CD8-positive, alpha-beta memory T cell (primary cell): ENCODE measurements around the gene B4GALT6. TPM values are rescaled to one million over a fixed set of nuclear protein-coding genes. Genes with fewer than 3 reads are reported as not detected.

Experiments
- CTCF ChIA-PET: fragments of 350-600 bp; sonication (Branson Sonifier 250); formaldehyde crosslinking; loops from one replicate; lab custom pipeline; 2021; ENCODE audit warnings: antibody characterized with exemption; lab: Charles Lee
- POLR2A ChIA-PET: fragments of 350-600 bp; sonication (Branson Sonifier 250); formaldehyde crosslinking; loops from one replicate; lab custom pipeline; 2021; ENCODE audit warnings: antibody characterized with exemption; lab: Charles Lee
- DNase-seq, 5 donors: peaks; one replicate each; pipeline versions ENCODE4 v3.0.0 to v3.0.0-alpha.2; 2020 to 2022; ENCODE audit warnings: mixed read lengths in 1 of 5
- H3K27ac ChIP-seq: one replicate; pipeline ENCODE4 v1.7.0; 2013; ENCODE audit warnings: low read depth, mild to moderate bottlenecking, low read length, moderate library complexity
- H3K27me3 ChIP-seq: 2 replicates; pipeline ENCODE4 v1.7.0; 2013; ENCODE audit warnings: low read length, mild to moderate bottlenecking; ENCODE audit not compliant: insufficient read depth, poor library complexity, severe bottlenecking
- H3K36me3 ChIP-seq: 2 replicates; pipeline ENCODE4 v1.7.0; 2013; ENCODE audit warnings: mild to moderate bottlenecking, low read length, moderate library complexity; ENCODE audit not compliant: insufficient read depth
- H3K4me1 ChIP-seq: 2 replicates; pipeline ENCODE4 v1.7.0; 2013; ENCODE audit warnings: mild to moderate bottlenecking, low read length, moderate library complexity; ENCODE audit not compliant: insufficient read depth
- H3K4me3 ChIP-seq: 2 replicates; pipeline ENCODE4 v1.7.0; 2013; ENCODE audit warnings: mild to moderate bottlenecking, low read length
- H3K9me3 ChIP-seq: 2 replicates; pipeline ENCODE4 v1.7.0; 2013; ENCODE audit warnings: mild to moderate bottlenecking, low read length
- H3K27ac Mint-ChIP-seq, 8 donors: one replicate each; pipeline ENCODE4 v1.8.0; 2020 to 2021; ENCODE audit warnings: mixed read lengths in 8 of 8, mild to moderate bottlenecking in 6 of 8, inconsistent platforms in 3 of 8, moderate library complexity in 3 of 8
- H3K27me3 Mint-ChIP-seq, 2 donors: one replicate each; pipeline ENCODE4 v1.8.0; 2020 to 2021; ENCODE audit warnings: mixed read lengths in 2 of 2, mild to moderate bottlenecking in 1 of 2, moderate library complexity in 1 of 2
- H3K36me3 Mint-ChIP-seq, 3 donors: one replicate each; pipeline ENCODE4 v1.8.0; 2020 to 2021; ENCODE audit warnings: mixed read lengths in 3 of 3, inconsistent platforms in 1 of 3, mild to moderate bottlenecking in 1 of 3
- H3K4me1 Mint-ChIP-seq, 3 donors: one replicate each; pipeline ENCODE4 v1.8.0; 2020 to 2021; ENCODE audit warnings: mixed read lengths in 3 of 3, inconsistent platforms in 1 of 3, mild to moderate bottlenecking in 1 of 3
- H3K4me3 Mint-ChIP-seq, 7 donors: one replicate each; pipeline ENCODE4 v1.8.0; 2020 to 2021; ENCODE audit warnings: mixed read lengths in 7 of 7, mild to moderate bottlenecking in 6 of 7, moderate library complexity in 4 of 7, inconsistent platforms in 2 of 7
- H3K9me3 Mint-ChIP-seq, 5 donors: one replicate each; pipeline ENCODE4 v1.8.0; 2020 to 2022; ENCODE audit warnings: mixed read lengths in 5 of 5, mild to moderate bottlenecking in 3 of 5, moderate library complexity in 2 of 5, inconsistent platforms in 1 of 5
- polyA plus RNA-seq: library from polyadenylated mRNA; unstranded; fragments of 300-500 nt; fragmentation: Illumina TruSeq; gene quantifications from one replicate; pipeline ENCODE4 v1.2.3, GENCODE V29; 2021
- total RNA-seq, 2 experiments: library from RNA; stranded (reverse); gene quantifications; one replicate each; pipeline ENCODE4 v1.2.3, GENCODE V29; 2021

The B4GALT6 gene
- total and polyA plus RNA-seq, 3 experiments from 2014 or later, result 0.18 to 5.1 (median 3.4) TPM

DNA sequence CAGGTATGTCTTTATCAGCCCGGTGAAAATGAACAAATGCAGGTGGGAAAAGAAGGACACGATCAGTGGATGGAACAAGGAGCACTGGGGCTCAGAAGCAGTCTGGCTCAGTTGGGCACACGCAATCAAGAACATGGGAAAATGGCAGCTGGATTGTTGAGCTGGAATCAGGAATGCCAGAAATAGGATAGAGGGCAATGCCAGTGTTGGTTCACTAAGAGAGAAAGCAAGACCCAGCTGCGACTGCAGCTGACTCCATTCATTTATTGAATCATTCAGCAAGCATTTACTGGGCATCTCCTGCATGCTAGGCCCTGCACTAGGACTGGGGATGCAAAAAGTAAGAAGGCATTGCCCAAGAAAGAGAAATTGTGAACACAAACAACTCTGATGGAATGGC is 106.3 kb downstream of the B4GALT6 start:
- Histone ChIP-seq H3K4me3 (no peak overlapping the region), H3K4me1 (no peaks in the 10 kb centered on the region), H3K36me3 (no peaks in the 10 kb centered on the region), H3K27ac (no peak overlapping the region), H3K27me3 (no peaks in the 10 kb centered on the region), H3K9me3 (no peaks in the 10 kb centered on the region)
- ChIA-PET POLR2A (no interaction called here), CTCF (no interaction called here)
- peaks cover 2 to 3% of the 10 kb centered on the region in 2 donors for H3K27me3 Mint-ChIP-seq
- H3K36me3 Mint-ChIP-seq, result no peaks in the 10 kb centered on the region
- H3K27ac Mint-ChIP-seq, result no peak overlapping the region
- no peaks in the 10 kb centered on the region for H3K9me3 Mint-ChIP-seq
- H3K4me3 Mint-ChIP-seq, result no peak overlapping the region
- H3K4me1 Mint-ChIP-seq, result no peaks in the 10 kb centered on the region
- DNase-seq, result no peak

DNA sequence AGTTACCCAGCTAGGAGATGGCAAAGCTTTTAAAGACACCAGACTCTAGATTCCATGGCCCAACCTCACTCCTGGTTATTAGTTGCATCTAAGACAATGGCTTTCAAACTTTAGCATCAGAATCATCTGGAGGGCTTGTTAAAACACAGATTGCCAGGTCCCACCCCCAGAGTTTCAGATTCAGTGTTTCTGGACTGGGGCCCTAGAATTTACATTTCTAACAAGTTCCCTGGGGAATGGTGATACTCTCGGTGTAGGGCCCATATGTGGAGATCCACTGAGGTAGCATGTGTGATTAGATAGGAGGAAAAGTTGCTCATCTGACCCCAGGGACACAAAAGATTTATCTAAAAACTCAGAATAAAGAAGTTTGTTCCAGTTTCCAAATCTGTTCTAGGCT is 107.2 kb downstream of the B4GALT6 start:
- H3K27ac ChIP-seq, result no peak overlapping the region
- H3K9me3 Mint-ChIP-seq, result no peaks in the 10 kb centered on the region
- no peaks in the 10 kb centered on the region for H3K4me1 ChIP-seq
- no peak overlapping the region for H3K27ac Mint-ChIP-seq
- H3K9me3 ChIP-seq, result no peaks in the 10 kb centered on the region
- H3K27me3 Mint-ChIP-seq, result peaks cover 3 to 4% of the 10 kb centered on the region in 2 donors
- no peak overlapping the region for H3K4me3 ChIP-seq
- POLR2A ChIA-PET, result no interaction called here
- no peaks in the 10 kb centered on the region for H3K36me3 Mint-ChIP-seq
- no peaks in the 10 kb centered on the region for H3K27me3 ChIP-seq
- H3K4me1 Mint-ChIP-seq, result no peaks in the 10 kb centered on the region
- CTCF ChIA-PET, result no interaction called here
- H3K4me3 Mint-ChIP-seq, result no peak overlapping the region
- H3K36me3 ChIP-seq, result no peaks in the 10 kb centered on the region
- DNase-seq, result no peak

DNA sequence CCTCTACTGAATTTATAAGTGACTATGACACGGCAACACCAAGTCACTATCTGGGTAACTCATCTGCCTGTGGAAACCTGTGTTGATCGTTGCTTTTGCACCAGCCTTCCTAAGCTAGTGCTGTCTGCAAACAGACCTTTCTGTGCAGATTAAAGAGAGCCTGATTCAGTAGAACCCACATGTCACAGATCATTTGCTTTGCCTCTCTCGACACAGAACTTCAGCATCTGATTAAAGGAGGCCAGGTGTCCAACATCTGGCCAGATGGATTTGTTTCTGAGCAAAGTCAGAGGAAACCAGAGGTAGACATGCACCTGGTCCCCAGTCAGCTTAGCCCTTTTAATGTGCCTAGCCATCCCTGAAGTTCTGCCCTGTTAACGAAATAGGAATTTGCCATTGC is 107.7 kb downstream of the B4GALT6 start:
- no peaks in the 10 kb centered on the region for H3K4me1 ChIP-seq
- no peaks in the 10 kb centered on the region for H3K36me3 ChIP-seq
- Mint-ChIP-seq H3K4me3 (no peak overlapping the region), H3K27ac (no peak overlapping the region), H3K36me3 (no peaks in the 10 kb centered on the region), H3K9me3 (no peaks in the 10 kb centered on the region), H3K27me3 (peaks cover 3 to 7% of the 10 kb centered on the region in 2 donors), H3K4me1 (no peaks in the 10 kb centered on the region)
- DNase-seq, result no peak
- no peak overlapping the region for H3K4me3 ChIP-seq
- ChIA-PET POLR2A (no interaction called here), CTCF (no interaction called here)
- H3K27me3 ChIP-seq, result no peaks in the 10 kb centered on the region
- no peaks in the 10 kb centered on the region for H3K9me3 ChIP-seq
- no peak overlapping the region for H3K27ac ChIP-seq

DNA sequence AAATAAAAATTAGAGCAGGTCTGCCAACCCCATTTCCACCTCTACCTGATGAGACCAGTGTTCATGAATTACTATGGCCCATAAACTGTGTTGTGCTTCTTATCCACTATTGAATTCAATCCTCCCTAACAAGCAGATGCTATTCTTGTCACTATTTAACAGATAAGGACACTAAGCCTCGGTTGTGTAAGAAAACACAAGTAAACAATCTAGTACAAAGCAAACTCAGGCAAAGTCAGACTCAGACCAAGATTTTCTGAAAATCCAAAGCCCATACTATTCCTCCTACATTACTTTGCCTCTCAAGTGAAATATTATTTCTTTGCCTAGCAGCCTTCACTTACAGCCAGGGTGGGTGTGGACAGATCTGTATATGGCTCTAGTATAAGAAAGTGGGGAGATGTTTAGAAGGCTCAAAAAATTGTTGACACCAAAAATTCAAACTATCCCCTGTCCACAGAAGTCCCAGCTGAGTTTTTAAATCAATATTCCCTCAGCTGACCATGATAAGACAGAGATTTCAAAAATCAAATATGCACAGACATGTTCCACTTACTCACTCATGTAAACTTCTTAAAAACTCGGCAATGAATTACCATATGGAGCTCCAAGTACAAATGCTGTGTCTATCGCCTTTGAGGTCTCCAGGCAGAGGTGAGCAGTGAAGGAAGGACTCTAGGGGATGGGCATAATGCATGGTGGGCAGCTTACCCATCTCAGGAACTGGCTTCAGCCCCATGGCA is 108.7 kb downstream of the B4GALT6 start:
- Histone ChIP-seq H3K27me3 (no peaks in the 10 kb centered on the region), H3K27ac (no peak overlapping the region), H3K4me1 (no peaks in the 10 kb centered on the region), H3K36me3 (no peaks in the 10 kb centered on the region), H3K9me3 (no peaks in the 10 kb centered on the region), H3K4me3 (no peak overlapping the region)
- no peaks in the 10 kb centered on the region for H3K4me1 Mint-ChIP-seq
- no peak overlapping the region for H3K27ac Mint-ChIP-seq
- H3K9me3 Mint-ChIP-seq, result no peaks in the 10 kb centered on the region
- H3K4me3 Mint-ChIP-seq, result no peak overlapping the region
- DNase-seq, result no peak
- CTCF ChIA-PET, result no interaction called here
- H3K27me3 Mint-ChIP-seq, result peaks cover 3 to 8% of the 10 kb centered on the region in 2 donors
- POLR2A ChIA-PET, result no interaction called here
- H3K36me3 Mint-ChIP-seq, result no peaks in the 10 kb centered on the region

DNA sequence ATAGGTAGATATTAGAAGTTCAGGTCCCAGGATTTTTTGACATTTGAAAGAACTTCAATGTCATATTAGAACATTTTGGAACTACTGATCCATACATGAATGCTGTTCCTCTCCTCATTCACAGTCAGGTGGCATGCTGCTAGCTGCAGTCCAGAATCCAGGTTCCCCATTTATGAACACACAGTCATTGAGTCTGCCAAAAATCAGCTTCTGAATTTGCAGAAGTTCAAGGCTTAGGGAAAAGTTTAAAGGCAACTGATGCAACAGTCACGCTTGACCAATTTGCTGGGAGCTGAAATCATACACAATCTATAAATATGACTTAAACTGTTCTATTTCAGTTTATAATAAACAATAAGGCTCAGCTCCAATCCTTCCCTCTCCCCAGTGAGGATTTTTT is 110.0 kb downstream of the B4GALT6 start:
- Mint-ChIP-seq H3K27ac (no peak overlapping the region), H3K36me3 (no peaks in the 10 kb centered on the region), H3K27me3 (peaks cover 3 to 8% of the 10 kb centered on the region in 2 donors), H3K4me1 (no peaks in the 10 kb centered on the region), H3K4me3 (no peak overlapping the region), H3K9me3 (no peaks in the 10 kb centered on the region)
- Histone ChIP-seq H3K4me3 (no peak overlapping the region), H3K4me1 (no peaks in the 10 kb centered on the region), H3K36me3 (no peaks in the 10 kb centered on the region), H3K27me3 (no peaks in the 10 kb centered on the region), H3K9me3 (no peaks in the 10 kb centered on the region), H3K27ac (no peak overlapping the region)
- POLR2A ChIA-PET, result no interaction called here
- DNase-seq, result no peak
- CTCF ChIA-PET, result no interaction called here

Other genes with a start within 250 kb of the B4GALT6 start
- gene DSG3, start 236.8 kb downstream of the B4GALT6 start, total RNA-seq, result not detected
- not detected for gene DSG3, start 236.8 kb downstream of the B4GALT6 start, polyA plus RNA-seq
- under 1 TPM; 0.07 to 0.09 TPM for gene DSG2, start 186.4 kb downstream of the B4GALT6 start, total RNA-seq
- gene DSG2, start 186.4 kb downstream of the B4GALT6 start, polyA plus RNA-seq, result 0.03 TPM
- gene TTR, start 92.7 kb downstream of the B4GALT6 start, total RNA-seq, result not detected
- gene TTR, start 92.7 kb downstream of the B4GALT6 start, polyA plus RNA-seq, result not detected
- gene SLC25A52, start 76.3 kb upstream of the B4GALT6 start, total RNA-seq, result under 1 TPM in 1 of 2 experiments, not detected in 1; 0.22 TPM
- not detected for gene SLC25A52, start 76.3 kb upstream of the B4GALT6 start, polyA plus RNA-seq